SK-N-SH (cell line): ENCODE results near the gene LPA.

Experiments used
- EP300 ChIP-seq, 2 experiments: IDR thresholded peaks; 2 replicates each; pipeline versions ENCODE4 v1.4.0 to v1.6.1; 2012; ENCODE audit warnings: borderline replicate concordance in 1 of 2, low read depth in 1 of 2, low read length in 1 of 2
- MXI1 ChIP-seq: IDR thresholded peaks from 2 replicates; pipeline ENCODE4 v1.6.1; 2012; ENCODE audit warnings: mild to moderate bottlenecking, low read depth, low read length, improper control_type of control experiment
- NRF1 ChIP-seq: IDR thresholded peaks from 2 replicates; pipeline ENCODE4 v1.6.1; 2012; ENCODE audit warnings: low read depth, mild to moderate bottlenecking, low read length
- POLR2AphosphoS5 ChIP-seq: IDR thresholded peaks from 2 replicates; pipeline ENCODE4 v1.6.1; 2012; ENCODE audit warnings: low read depth, low read length
- TF ChIP-seq, protein P1 (sequence below): fragments of 200-600 bp; sonication (generic); IDR thresholded peaks from 2 replicates; pipeline ENCODE4 v1.6.1; 2017; ENCODE audit warnings: antibody characterized with exemption, mild to moderate bottlenecking, moderate library complexity
- TF ChIP-seq, protein P2 (sequence below): IDR thresholded peaks from 2 replicates; pipeline ENCODE4 v1.6.1; 2012; ENCODE audit warnings: mild to moderate bottlenecking, low read depth, low read length, moderate library complexity
- TF ChIP-seq, protein P3 (sequence below): IDR thresholded peaks from 2 replicates; pipeline ENCODE4 v1.4.0; 2012; ENCODE audit warnings: low read depth

DNA sequence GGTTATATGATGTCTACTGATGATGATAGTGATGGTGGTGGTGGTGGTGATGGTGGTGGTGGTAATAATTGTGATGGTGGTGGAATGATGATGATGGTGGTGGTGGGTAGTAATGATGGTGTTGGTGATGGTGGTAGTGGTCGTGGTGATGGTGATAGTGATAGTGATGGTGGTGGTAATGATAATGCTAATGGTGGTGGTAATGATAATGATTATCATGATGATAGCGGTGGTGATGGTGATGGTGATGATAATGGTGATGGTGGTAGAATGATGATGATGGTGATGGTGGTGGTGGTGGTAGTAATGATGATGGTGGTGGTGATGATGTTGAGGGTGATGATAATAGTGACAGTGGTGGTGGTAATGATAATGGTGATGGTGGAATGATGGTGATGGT is 4.5 kb upstream of the LPA start:
- TF ChIP-seq EP300 (IDR thresholded peaks at IDR 0.05; ENCODE audit: borderline replicate concordance in 1 of 2, low read depth in 1 of 2, low read length in 1 of 2) (no peak), NRF1 (no peak), MXI1 (no peak), POLR2AphosphoS5 (no peak)
- TF ChIP-seq, protein P1, sequence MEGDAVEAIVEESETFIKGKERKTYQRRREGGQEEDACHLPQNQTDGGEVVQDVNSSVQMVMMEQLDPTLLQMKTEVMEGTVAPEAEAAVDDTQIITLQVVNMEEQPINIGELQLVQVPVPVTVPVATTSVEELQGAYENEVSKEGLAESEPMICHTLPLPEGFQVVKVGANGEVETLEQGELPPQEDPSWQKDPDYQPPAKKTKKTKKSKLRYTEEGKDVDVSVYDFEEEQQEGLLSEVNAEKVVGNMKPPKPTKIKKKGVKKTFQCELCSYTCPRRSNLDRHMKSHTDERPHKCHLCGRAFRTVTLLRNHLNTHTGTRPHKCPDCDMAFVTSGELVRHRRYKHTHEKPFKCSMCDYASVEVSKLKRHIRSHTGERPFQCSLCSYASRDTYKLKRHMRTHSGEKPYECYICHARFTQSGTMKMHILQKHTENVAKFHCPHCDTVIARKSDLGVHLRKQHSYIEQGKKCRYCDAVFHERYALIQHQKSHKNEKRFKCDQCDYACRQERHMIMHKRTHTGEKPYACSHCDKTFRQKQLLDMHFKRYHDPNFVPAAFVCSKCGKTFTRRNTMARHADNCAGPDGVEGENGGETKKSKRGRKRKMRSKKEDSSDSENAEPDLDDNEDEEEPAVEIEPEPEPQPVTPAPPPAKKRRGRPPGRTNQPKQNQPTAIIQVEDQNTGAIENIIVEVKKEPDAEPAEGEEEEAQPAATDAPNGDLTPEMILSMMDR, result no peak
- TF ChIP-seq, protein P2, sequence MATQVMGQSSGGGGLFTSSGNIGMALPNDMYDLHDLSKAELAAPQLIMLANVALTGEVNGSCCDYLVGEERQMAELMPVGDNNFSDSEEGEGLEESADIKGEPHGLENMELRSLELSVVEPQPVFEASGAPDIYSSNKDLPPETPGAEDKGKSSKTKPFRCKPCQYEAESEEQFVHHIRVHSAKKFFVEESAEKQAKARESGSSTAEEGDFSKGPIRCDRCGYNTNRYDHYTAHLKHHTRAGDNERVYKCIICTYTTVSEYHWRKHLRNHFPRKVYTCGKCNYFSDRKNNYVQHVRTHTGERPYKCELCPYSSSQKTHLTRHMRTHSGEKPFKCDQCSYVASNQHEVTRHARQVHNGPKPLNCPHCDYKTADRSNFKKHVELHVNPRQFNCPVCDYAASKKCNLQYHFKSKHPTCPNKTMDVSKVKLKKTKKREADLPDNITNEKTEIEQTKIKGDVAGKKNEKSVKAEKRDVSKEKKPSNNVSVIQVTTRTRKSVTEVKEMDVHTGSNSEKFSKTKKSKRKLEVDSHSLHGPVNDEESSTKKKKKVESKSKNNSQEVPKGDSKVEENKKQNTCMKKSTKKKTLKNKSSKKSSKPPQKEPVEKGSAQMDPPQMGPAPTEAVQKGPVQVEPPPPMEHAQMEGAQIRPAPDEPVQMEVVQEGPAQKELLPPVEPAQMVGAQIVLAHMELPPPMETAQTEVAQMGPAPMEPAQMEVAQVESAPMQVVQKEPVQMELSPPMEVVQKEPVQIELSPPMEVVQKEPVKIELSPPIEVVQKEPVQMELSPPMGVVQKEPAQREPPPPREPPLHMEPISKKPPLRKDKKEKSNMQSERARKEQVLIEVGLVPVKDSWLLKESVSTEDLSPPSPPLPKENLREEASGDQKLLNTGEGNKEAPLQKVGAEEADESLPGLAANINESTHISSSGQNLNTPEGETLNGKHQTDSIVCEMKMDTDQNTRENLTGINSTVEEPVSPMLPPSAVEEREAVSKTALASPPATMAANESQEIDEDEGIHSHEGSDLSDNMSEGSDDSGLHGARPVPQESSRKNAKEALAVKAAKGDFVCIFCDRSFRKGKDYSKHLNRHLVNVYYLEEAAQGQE, result no peak
- TF ChIP-seq, protein P3, sequence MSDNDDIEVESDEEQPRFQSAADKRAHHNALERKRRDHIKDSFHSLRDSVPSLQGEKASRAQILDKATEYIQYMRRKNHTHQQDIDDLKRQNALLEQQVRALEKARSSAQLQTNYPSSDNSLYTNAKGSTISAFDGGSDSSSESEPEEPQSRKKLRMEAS, result no peak
